ENCODE results near the gene EPHA10.

DNA sequence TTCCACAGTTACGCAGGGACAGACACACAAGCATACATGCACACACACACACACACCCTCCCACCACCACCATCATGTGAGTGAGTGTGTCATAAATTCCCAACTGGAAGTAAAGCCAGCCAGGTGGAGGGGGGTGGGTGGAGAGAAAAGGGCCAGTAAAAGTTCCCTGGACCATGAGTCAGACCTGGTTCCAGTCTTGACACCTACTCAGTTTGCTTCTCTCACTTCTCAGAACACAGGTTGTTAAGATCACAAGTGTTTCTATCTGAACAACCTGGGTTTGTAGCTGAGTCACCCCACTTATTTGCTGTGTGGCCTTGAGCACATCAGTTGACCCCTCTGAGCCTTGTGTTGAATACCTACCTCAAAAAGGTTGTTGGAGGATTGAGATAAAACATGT is 9.6 kb downstream of the EPHA10 start:
- TF ChIP-seq TAF1 (IDR thresholded peaks at IDR 0.05; ENCODE audit: borderline replicate concordance, insufficient read depth, low read length) (no peak), SIN3A (IDR thresholded peaks at IDR 0.05; ENCODE audit: borderline replicate concordance, insufficient read depth, low read length) (no peak)
- TF ChIP-seq, protein P1, sequence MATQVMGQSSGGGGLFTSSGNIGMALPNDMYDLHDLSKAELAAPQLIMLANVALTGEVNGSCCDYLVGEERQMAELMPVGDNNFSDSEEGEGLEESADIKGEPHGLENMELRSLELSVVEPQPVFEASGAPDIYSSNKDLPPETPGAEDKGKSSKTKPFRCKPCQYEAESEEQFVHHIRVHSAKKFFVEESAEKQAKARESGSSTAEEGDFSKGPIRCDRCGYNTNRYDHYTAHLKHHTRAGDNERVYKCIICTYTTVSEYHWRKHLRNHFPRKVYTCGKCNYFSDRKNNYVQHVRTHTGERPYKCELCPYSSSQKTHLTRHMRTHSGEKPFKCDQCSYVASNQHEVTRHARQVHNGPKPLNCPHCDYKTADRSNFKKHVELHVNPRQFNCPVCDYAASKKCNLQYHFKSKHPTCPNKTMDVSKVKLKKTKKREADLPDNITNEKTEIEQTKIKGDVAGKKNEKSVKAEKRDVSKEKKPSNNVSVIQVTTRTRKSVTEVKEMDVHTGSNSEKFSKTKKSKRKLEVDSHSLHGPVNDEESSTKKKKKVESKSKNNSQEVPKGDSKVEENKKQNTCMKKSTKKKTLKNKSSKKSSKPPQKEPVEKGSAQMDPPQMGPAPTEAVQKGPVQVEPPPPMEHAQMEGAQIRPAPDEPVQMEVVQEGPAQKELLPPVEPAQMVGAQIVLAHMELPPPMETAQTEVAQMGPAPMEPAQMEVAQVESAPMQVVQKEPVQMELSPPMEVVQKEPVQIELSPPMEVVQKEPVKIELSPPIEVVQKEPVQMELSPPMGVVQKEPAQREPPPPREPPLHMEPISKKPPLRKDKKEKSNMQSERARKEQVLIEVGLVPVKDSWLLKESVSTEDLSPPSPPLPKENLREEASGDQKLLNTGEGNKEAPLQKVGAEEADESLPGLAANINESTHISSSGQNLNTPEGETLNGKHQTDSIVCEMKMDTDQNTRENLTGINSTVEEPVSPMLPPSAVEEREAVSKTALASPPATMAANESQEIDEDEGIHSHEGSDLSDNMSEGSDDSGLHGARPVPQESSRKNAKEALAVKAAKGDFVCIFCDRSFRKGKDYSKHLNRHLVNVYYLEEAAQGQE (IDR thresholded peaks at IDR 0.05; ENCODE audit: insufficient read depth in 1 of 2, low read depth in 2 of 2, low read length in 2 of 2), result no peak

All from PFSK-1 (cell line).